Tibial nerve (tissue), 4 donors: ENCODE results near the gene TMX2.

Experiments
- EP300 ChIP-seq, 2 donors: sonication (generic); formaldehyde crosslinking; IDR thresholded peaks; one replicate each; pipeline ENCODE4 v1.6.1; 2017; ENCODE audit warnings: antibody characterized with exemption in 2 of 2, mild to moderate bottlenecking in 1 of 2
- POLR2A ChIP-seq, 2 donors: fragments of 450-650 bp; IDR thresholded peaks; one replicate each; pipeline ENCODE4 v1.6.1; 2017; ENCODE audit warnings: antibody characterized with exemption in 2 of 2, mild to moderate bottlenecking in 2 of 2, moderate library complexity in 2 of 2
- TF ChIP-seq, protein P1 (sequence below), 5 experiments: fragments of 200-600 bp in 3 of 5; fragments of 450-650 bp in 2 of 5; sonication (generic) in 3 of 5; IDR thresholded peaks; one replicate each; pipeline ENCODE4 v1.5.1; 2016 to 2019; ENCODE audit warnings: antibody characterized with exemption in 5 of 5, mild to moderate bottlenecking in 3 of 5, moderate library complexity in 2 of 5

GRCh38 chr11:57762235-57762861 is 50.0 kb downstream of the TMX2 start:
- TF ChIP-seq POLR2A (IDR thresholded peaks at IDR 0.05) = no peak
- TF ChIP-seq, protein P1, sequence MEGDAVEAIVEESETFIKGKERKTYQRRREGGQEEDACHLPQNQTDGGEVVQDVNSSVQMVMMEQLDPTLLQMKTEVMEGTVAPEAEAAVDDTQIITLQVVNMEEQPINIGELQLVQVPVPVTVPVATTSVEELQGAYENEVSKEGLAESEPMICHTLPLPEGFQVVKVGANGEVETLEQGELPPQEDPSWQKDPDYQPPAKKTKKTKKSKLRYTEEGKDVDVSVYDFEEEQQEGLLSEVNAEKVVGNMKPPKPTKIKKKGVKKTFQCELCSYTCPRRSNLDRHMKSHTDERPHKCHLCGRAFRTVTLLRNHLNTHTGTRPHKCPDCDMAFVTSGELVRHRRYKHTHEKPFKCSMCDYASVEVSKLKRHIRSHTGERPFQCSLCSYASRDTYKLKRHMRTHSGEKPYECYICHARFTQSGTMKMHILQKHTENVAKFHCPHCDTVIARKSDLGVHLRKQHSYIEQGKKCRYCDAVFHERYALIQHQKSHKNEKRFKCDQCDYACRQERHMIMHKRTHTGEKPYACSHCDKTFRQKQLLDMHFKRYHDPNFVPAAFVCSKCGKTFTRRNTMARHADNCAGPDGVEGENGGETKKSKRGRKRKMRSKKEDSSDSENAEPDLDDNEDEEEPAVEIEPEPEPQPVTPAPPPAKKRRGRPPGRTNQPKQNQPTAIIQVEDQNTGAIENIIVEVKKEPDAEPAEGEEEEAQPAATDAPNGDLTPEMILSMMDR (IDR thresholded peaks at IDR 0.05) = no peak
- TF ChIP-seq EP300 (IDR thresholded peaks at IDR 0.05) = no peak
